Measurements from ENCODE around the gene MYL6B. TPM values are rescaled to one million over a fixed set of nuclear protein-coding genes. Genes with fewer than 3 reads are reported as not detected.

The MYL6B gene
- total RNA-seq, 2 donors from 2014 or later: 66.4 to 203 TPM

- no peak for DNase-seq (ENCODE audit: low spot score)
- Histone ChIP-seq H3K4me3 (peak overlapping the region; percentile 58 to 71), H3K27ac (peak overlapping the region; percentile 97 to 98), H3K4me1 (replicated peaks) (peaks cover 12% of the 10 kb centered on the region), H3K27me3 (replicated peaks; ENCODE audit: insufficient read depth) (no peaks in the 10 kb centered on the region), H3K36me3 (peaks cover 10 to 14% of the 10 kb centered on the region in 2 donors), H3K9me3 (no peaks in the 10 kb centered on the region)
- TF ChIP-seq CTCF (IDR thresholded peaks at IDR 0.05): no peak
- intact Hi-C loops (cut with DNase I): no loop called here
- WGBS: 58% methylated on average over 11 of the region's 11 CpGs
These were observed 8.7 kb downstream of the MYL6B start for GRCh38 chr12:56160894-56161689.

GRCh38 chr12:56161690-56162351 is 9.4 kb downstream of the MYL6B start:
- 58% methylated on average over 10 of the region's 10 CpGs for WGBS
- intact Hi-C loops (cut with DNase I): no loop called here
- peaks cover 10 to 19% of the 10 kb centered on the region in 2 donors for H3K36me3 ChIP-seq
- no peak for DNase-seq (ENCODE audit: low spot score)
- peaks cover 12% of the 10 kb centered on the region for H3K4me1 ChIP-seq (replicated peaks)
- TF ChIP-seq POLR2A (IDR thresholded peaks at IDR 0.05) (no peak), CTCF (IDR thresholded peaks at IDR 0.05) (no peak), POLR2AphosphoS5 (IDR thresholded peaks at IDR 0.05) (no peak)
- no peak overlapping the region for H3K4me3 ChIP-seq
- no peaks in the 10 kb centered on the region for H3K27me3 ChIP-seq (replicated peaks; ENCODE audit: insufficient read depth)
- H3K9me3 ChIP-seq: no peaks in the 10 kb centered on the region
- H3K27ac ChIP-seq: peak overlapping the region; percentile 97 to 98

- WGBS: 49% methylated on average over 11 of the region's 11 CpGs
- TF ChIP-seq POLR2AphosphoS5 (IDR thresholded peaks at IDR 0.05) (peak; percentile 45), CTCF (IDR thresholded peaks at IDR 0.05) (no peak)
- Histone ChIP-seq H3K4me1 (replicated peaks) (peaks cover 12% of the 10 kb centered on the region), H3K4me3 (no peak overlapping the region), H3K36me3 (peaks cover 10 to 26% of the 10 kb centered on the region in 2 donors), H3K9me3 (no peaks in the 10 kb centered on the region), H3K27me3 (replicated peaks; ENCODE audit: insufficient read depth) (no peaks in the 10 kb centered on the region), H3K27ac (peak overlapping the region; percentile 97 to 98)
- DNase-seq (ENCODE audit: low spot score): no peak
- intact Hi-C loops (cut with DNase I): no loop called here
These were observed 10.3 kb downstream of the MYL6B start for GRCh38 chr12:56162468-56163290.

GRCh38 chr12:56163533-56164344 is 11.4 kb downstream of the MYL6B start:
- no peak overlapping the region for H3K27ac ChIP-seq
- H3K4me3 ChIP-seq: no peak overlapping the region
- intact Hi-C loops (cut with DNase I): no loop called here
- no peak for DNase-seq (ENCODE audit: low spot score)
- H3K4me1 ChIP-seq (replicated peaks): peaks cover 12% of the 10 kb centered on the region
- TF ChIP-seq CTCF (IDR thresholded peaks at IDR 0.05): no peak
- TF ChIP-seq POLR2AphosphoS5 (IDR thresholded peaks at IDR 0.05): no peak
- no peak for TF ChIP-seq POLR2A (IDR thresholded peaks at IDR 0.05)
- no peaks in the 10 kb centered on the region for H3K27me3 ChIP-seq (replicated peaks; ENCODE audit: insufficient read depth)
- 66% methylated on average over 11 of the region's 11 CpGs for WGBS
- H3K9me3 ChIP-seq: no peaks in the 10 kb centered on the region
- peaks cover 10 to 26% of the 10 kb centered on the region in 2 donors for H3K36me3 ChIP-seq
